Fibroblast of lung (primary cell): ENCODE data around the gene VEGFA.

ENCODE experiments used
- CTCF ChIP-seq, 2 donors: IDR thresholded peaks in 1 of 2; conservative IDR thresholded peaks in 1 of 2; 1 replicate in 1 of 2; 2 replicates in 1 of 2; pipeline ENCODE4 v1.5.1; 2011 to 2012; ENCODE audit warnings: low read length in 2 of 2, control low read depth in 1 of 2, inconsistent platforms in 1 of 2, low read depth in 1 of 2, mild to moderate bottlenecking in 1 of 2
- EZH2 ChIP-seq: IDR thresholded peaks from 2 replicates; pipeline ENCODE4 v1.5.1; 2012; ENCODE audit warnings: low read length, control low read depth, mild to moderate bottlenecking; ENCODE audit errors: missing control alignments

GRCh38 chr6:43786664-43787329 is 16.8 kb downstream of the VEGFA start:
- TF ChIP-seq EZH2, result no peak
- TF ChIP-seq CTCF (conservative IDR thresholded peaks at IDR 0.05 in 1 of 2, IDR thresholded peaks at IDR 0.05 in 1 of 2; ENCODE audit: low read depth in 1 of 2, low read length in 2 of 2), result no peak
